22Rv1 (cell line): ENCODE measurements around the gene GBA3.

Source experiments
- ZFX ChIP-seq: fragments of 450-650 bp; IDR thresholded peaks from 2 replicates; pipeline ENCODE4 v1.6.1; 2017; ENCODE audit warnings: antibody characterized with exemption, borderline replicate concordance
- TF ChIP-seq, protein P1 (sequence below): fragments of 450-650 bp; IDR thresholded peaks from 2 replicates; pipeline ENCODE4 v1.5.1; 2017; ENCODE audit warnings: mild to moderate bottlenecking

DNA sequence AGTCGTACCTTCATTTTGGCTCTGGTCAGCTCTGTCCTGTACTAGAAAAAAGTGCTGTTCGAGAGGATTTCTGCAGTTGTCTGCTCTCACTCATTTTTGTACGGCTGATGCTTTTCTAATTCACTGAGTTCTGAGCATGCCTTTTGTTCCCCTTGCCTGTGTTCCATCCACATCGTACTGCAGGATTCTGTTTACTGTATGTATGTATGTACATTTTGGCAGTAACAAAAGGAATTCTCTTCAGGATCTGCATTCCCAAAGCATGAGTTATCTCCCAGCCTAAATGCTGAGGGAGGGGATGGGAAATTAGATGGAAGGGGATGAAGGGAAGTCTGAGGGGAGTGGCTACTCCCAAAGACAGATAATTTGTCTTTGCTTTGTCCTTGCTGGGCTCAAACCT lies 87.6 kb downstream of the GBA3 start:
- TF ChIP-seq, protein P1, sequence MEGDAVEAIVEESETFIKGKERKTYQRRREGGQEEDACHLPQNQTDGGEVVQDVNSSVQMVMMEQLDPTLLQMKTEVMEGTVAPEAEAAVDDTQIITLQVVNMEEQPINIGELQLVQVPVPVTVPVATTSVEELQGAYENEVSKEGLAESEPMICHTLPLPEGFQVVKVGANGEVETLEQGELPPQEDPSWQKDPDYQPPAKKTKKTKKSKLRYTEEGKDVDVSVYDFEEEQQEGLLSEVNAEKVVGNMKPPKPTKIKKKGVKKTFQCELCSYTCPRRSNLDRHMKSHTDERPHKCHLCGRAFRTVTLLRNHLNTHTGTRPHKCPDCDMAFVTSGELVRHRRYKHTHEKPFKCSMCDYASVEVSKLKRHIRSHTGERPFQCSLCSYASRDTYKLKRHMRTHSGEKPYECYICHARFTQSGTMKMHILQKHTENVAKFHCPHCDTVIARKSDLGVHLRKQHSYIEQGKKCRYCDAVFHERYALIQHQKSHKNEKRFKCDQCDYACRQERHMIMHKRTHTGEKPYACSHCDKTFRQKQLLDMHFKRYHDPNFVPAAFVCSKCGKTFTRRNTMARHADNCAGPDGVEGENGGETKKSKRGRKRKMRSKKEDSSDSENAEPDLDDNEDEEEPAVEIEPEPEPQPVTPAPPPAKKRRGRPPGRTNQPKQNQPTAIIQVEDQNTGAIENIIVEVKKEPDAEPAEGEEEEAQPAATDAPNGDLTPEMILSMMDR = no peak
- TF ChIP-seq ZFX = no peak
